ENCODE results near the gene GRAMD1B. TPM values are rescaled to one million over a fixed set of nuclear protein-coding genes. Genes with fewer than 3 reads are reported as not detected.

Gene GRAMD1B
- total and polyA plus RNA-seq, 2 experiments from 2014 or later = 9.0 to 20.4 TPM

DNA sequence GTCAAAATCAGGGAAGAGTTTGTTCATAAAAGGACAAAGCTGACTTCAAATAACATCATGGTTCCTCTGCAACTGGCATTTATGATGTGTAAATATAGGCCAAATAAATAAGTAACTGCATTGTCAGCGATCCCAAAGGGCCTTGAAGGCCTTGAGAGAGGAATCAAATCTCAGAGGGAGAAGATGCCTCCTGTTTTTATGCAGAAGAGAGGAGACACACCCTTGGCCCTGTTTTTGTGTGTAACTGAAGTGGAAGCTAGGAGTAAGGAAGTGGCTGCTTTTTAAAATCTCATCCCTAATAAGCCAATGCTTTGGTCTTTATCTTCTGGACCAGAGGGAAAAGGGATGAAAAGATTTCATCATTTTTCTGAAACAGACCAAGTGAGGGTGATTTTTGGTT, 240.0 kb downstream of the GRAMD1B start:
- TF ChIP-seq, protein P1, sequence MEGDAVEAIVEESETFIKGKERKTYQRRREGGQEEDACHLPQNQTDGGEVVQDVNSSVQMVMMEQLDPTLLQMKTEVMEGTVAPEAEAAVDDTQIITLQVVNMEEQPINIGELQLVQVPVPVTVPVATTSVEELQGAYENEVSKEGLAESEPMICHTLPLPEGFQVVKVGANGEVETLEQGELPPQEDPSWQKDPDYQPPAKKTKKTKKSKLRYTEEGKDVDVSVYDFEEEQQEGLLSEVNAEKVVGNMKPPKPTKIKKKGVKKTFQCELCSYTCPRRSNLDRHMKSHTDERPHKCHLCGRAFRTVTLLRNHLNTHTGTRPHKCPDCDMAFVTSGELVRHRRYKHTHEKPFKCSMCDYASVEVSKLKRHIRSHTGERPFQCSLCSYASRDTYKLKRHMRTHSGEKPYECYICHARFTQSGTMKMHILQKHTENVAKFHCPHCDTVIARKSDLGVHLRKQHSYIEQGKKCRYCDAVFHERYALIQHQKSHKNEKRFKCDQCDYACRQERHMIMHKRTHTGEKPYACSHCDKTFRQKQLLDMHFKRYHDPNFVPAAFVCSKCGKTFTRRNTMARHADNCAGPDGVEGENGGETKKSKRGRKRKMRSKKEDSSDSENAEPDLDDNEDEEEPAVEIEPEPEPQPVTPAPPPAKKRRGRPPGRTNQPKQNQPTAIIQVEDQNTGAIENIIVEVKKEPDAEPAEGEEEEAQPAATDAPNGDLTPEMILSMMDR (IDR thresholded peaks at IDR 0.05; ENCODE audit: poor library complexity) = no peak
- TF ChIP-seq EZH2phosphoT487 (IDR thresholded peaks at IDR 0.05; ENCODE audit: low read depth, severe bottlenecking, unreplicated experiment) (no peak), EZH2 (IDR thresholded peaks at IDR 0.05; ENCODE audit: borderline replicate concordance) (no peak)
- no peaks in the 10 kb centered on the region for H3K36me3 ChIP-seq (replicated peaks; ENCODE audit: insufficient read depth, low read depth)
- H4K20me1 ChIP-seq (ENCODE audit: insufficient read depth, poor library complexity, severe bottlenecking) = no peaks in the 10 kb centered on the region
- H3K4me2 ChIP-seq = no peak overlapping the region
- H2AFZ ChIP-seq = no peak overlapping the region
- H3K27ac ChIP-seq = no peak overlapping the region
- no peaks in the 10 kb centered on the region for H3K79me2 ChIP-seq
- no peak overlapping the region for H3K4me3 ChIP-seq
- no peaks in the 10 kb centered on the region for H3K4me1 ChIP-seq (ENCODE audit: insufficient read depth)
- WGBS (ENCODE audit: low lambda C conversion rate, missing lambda C conversion rate) = 82% methylated on average over 1 of the region's 1 CpG
- H3K9me3 ChIP-seq (ENCODE audit: low read depth) = no peaks in the 10 kb centered on the region
- H3K27me3 ChIP-seq = no peaks in the 10 kb centered on the region
- H3K9me2 ChIP-seq (replicated peaks; ENCODE audit: insufficient read depth) = no peaks in the 10 kb centered on the region
- DNase-seq (ENCODE audit: low spot score) = no peak

DNA sequence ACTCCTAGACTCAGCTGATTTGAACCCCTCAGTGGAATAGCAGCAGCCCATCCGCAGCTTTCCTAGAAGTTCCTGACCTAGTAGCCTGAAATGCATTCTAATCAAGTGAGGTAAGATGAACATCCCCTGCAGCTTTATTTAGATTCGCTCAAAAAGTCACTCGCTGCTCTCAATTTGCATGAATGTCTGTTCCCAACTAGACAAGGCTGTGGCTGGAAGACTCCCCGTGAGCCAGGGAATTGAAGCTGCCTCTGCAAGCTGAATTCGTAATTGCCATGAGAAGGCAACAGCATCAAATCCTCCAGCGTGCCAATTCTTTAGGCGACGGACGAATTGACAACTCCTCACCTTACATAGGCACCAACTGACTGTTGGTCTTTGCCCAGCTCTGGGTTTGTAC, 241.5 kb downstream of the GRAMD1B start:
- Histone ChIP-seq H4K20me1 (ENCODE audit: insufficient read depth, poor library complexity, severe bottlenecking) (no peaks in the 10 kb centered on the region), H3K36me3 (replicated peaks; ENCODE audit: insufficient read depth, low read depth) (no peaks in the 10 kb centered on the region), H3K27ac (no peak overlapping the region), H2AFZ (no peak overlapping the region), H3K4me3 (no peak overlapping the region), H3K27me3 (no peaks in the 10 kb centered on the region), H3K4me1 (ENCODE audit: insufficient read depth) (no peaks in the 10 kb centered on the region), H3K9me3 (ENCODE audit: low read depth) (no peaks in the 10 kb centered on the region), H3K79me2 (no peaks in the 10 kb centered on the region), H3K4me2 (no peak overlapping the region), H3K9me2 (replicated peaks; ENCODE audit: insufficient read depth) (no peaks in the 10 kb centered on the region)
- DNase-seq (ENCODE audit: low spot score) = no peak
- WGBS (ENCODE audit: low lambda C conversion rate, missing lambda C conversion rate) = 78% methylated on average over 9 of the region's 9 CpGs
- no peak for TF ChIP-seq EZH2 (IDR thresholded peaks at IDR 0.05; ENCODE audit: borderline replicate concordance)
- TF ChIP-seq, protein P1 (IDR thresholded peaks at IDR 0.05; ENCODE audit: poor library complexity) = no peak

DNA sequence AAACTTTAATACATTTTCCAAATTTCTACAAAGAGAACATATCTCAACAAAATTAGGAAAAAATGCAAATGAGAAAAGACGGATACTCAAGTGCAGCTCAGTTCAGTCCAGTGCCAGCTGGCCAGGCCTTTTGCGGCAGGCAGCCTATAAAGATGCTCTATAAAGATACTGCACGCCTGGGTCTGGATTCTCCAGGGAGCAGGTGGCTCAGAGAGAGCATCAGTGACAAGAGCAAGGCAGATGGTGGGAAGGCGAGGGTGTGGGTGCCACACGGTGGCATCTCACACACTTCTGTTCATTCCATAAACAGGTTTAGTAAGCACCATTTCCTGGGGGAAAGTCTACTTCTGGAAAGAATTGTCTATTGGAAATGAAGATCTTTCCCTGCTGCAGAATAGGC, 242.5 kb downstream of the GRAMD1B start:
- H3K9me2 ChIP-seq (replicated peaks; ENCODE audit: insufficient read depth) = no peaks in the 10 kb centered on the region
- TF ChIP-seq, protein P1 (IDR thresholded peaks at IDR 0.05; ENCODE audit: poor library complexity) = no peak
- no peak for TF ChIP-seq EZH2 (IDR thresholded peaks at IDR 0.05; ENCODE audit: borderline replicate concordance)
- no peak for TF ChIP-seq EZH2phosphoT487 (IDR thresholded peaks at IDR 0.05; ENCODE audit: low read depth, severe bottlenecking, unreplicated experiment)
- no peaks in the 10 kb centered on the region for H3K9me3 ChIP-seq (ENCODE audit: low read depth)
- H3K79me2 ChIP-seq = no peaks in the 10 kb centered on the region
- H4K20me1 ChIP-seq (ENCODE audit: insufficient read depth, poor library complexity, severe bottlenecking) = no peaks in the 10 kb centered on the region
- WGBS (ENCODE audit: low lambda C conversion rate, missing lambda C conversion rate) = 78% methylated on average over 5 of the region's 5 CpGs
- H3K36me3 ChIP-seq (replicated peaks; ENCODE audit: insufficient read depth, low read depth) = no peaks in the 10 kb centered on the region
- no peak for DNase-seq (ENCODE audit: low spot score)
- no peak overlapping the region for H2AFZ ChIP-seq
- no peak overlapping the region for H3K4me2 ChIP-seq
- no peak overlapping the region for H3K27ac ChIP-seq
- H3K27me3 ChIP-seq = no peaks in the 10 kb centered on the region
- H3K4me1 ChIP-seq (ENCODE audit: insufficient read depth) = no peaks in the 10 kb centered on the region
- no peak overlapping the region for H3K4me3 ChIP-seq

DNA sequence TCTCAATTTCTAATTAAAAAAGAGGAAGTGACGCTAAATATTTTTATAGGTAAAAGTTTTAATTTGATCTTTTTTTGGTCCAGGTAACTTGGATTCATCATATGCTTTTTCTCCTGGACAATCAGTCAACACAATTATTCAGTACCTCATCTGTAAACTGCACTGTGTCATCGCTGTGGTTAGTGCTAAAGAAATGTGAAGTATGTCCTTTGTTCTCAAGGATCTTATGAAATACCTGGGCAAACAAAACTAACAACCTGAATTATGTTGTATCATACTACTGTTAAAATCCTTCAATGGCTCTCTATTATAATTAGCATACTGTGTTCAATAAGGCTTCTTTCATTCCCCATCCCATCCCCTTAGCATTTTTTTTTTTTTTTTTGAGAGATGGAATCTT, 244.2 kb downstream of the GRAMD1B start:
- Histone ChIP-seq H3K9me3 (ENCODE audit: low read depth) (no peaks in the 10 kb centered on the region), H3K79me2 (no peaks in the 10 kb centered on the region), H2AFZ (no peak overlapping the region), H3K4me3 (no peak overlapping the region), H3K4me2 (no peak overlapping the region), H3K4me1 (ENCODE audit: insufficient read depth) (no peaks in the 10 kb centered on the region), H4K20me1 (ENCODE audit: insufficient read depth, poor library complexity, severe bottlenecking) (no peaks in the 10 kb centered on the region), H3K9me2 (replicated peaks; ENCODE audit: insufficient read depth) (no peaks in the 10 kb centered on the region), H3K36me3 (replicated peaks; ENCODE audit: insufficient read depth, low read depth) (no peaks in the 10 kb centered on the region), H3K27me3 (no peaks in the 10 kb centered on the region), H3K27ac (no peak overlapping the region)
- no peak for DNase-seq (ENCODE audit: low spot score)
- TF ChIP-seq, protein P1 (IDR thresholded peaks at IDR 0.05; ENCODE audit: poor library complexity) = no peak
- TF ChIP-seq EZH2phosphoT487 (IDR thresholded peaks at IDR 0.05; ENCODE audit: low read depth, severe bottlenecking, unreplicated experiment) (no peak), EZH2 (IDR thresholded peaks at IDR 0.05; ENCODE audit: borderline replicate concordance) (no peak)
- WGBS (ENCODE audit: low lambda C conversion rate, missing lambda C conversion rate) = 50% methylated on average over 2 of the region's 2 CpGs
